Stimulated activated naive CD4-positive, alpha-beta T cell (primary cell): ENCODE data around the gene CSH2.

Experiments used
- DNase-seq, 6 experiments: peaks; one replicate each; lab custom pipeline; 2025; lab: John Stamatoyannopoulos, UW

CSH2 gene

DNA sequence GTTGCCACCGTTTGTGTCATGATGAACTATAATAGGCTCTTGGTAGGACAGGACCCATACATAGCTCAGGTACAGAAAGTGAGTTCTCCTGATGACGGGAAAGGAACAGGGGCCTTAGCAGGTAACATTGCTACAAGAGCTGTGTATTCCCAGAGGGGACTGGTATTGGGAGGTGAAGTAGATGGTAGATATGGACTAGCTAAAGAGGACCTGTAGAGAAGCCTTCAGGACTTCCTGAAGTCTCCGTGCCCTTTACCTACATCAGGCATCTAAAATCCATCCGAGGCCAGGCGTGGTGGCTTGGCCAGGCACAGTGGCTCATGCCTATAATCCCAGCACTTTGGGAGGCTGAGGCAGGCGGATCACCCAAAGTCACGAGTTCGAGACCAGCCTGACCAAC is 18.3 kb downstream of the CSH2 start:
- DNase-seq, result no peak

DNA sequence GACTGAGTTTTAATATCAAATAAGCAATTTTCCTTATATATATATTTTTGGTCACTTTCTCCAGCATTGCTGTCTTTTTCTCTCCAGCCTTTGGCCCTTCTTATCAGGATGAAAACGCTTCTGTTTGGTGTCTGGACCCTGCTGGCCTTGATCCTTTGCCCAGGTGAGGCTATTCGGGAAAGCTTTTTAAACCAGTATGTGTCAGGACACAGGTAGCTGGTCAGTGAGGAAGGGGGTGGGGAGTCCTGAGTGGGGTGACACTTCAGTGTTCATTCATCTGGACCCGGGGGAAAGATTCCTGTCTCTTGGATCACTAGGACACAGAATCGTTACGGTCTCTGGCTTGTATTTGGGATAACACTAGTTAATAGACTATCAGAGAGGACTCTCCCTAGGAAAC is 18.8 kb downstream of the CSH2 start:
- DNase-seq, result no peak

GRCh38 chr17:63853260-63853659 is 20.2 kb downstream of the CSH2 start:
- DNase-seq, result no peak

DNA sequence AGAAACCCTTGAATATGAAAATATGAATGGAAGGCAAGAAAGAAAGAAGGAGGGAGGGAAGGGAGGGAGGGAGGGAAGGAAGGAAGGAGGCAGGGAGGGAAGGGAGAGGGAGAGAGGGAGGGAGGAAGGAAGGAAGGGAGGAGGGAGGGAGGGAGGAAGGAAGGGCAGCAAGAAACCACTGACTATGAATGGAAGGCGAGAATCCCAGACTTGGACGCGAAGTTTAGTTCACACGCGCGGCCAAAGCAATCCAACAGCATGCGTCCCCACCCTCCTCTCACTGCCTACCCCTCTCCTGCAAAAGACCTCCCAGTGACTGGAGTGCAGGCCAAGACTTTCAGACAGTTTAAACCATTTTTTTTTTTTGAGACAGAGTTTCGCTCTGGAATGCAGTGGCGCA is 23.1 kb downstream of the CSH2 start:
- no peak for DNase-seq

GRCh38 chr17:63848834-63849689 is 24.4 kb downstream of the CSH2 start:
- DNase-seq, result peak; percentile 85 to 95 (median 91)

- DNase-seq, result no peak
These were observed 25.8 kb downstream of the CSH2 start for GRCh38 chr17:63847525-63848249.

DNA sequence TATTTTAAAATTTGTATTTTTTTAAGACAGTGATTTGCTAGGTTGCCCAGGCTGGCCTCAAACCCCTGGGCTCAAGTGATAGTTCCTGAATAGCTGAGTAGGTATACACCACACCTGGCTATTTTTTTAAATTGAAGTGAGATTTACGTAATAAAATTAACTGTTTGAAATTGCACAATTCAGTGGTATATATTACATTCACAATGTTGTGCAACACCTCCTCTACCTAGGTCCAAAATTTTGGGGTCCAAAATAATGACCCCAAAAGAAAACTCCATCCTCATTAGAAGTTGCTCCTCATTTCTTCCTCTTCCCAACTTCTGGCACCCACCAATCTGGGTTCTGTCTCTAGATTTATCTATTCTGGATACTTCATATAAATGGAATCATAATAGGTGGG is 28.0 kb downstream of the CSH2 start:
- no peak for DNase-seq

- DNase-seq, result no peak
These were observed 29.4 kb downstream of the CSH2 start for GRCh38 chr17:63843910-63844677.

DNA sequence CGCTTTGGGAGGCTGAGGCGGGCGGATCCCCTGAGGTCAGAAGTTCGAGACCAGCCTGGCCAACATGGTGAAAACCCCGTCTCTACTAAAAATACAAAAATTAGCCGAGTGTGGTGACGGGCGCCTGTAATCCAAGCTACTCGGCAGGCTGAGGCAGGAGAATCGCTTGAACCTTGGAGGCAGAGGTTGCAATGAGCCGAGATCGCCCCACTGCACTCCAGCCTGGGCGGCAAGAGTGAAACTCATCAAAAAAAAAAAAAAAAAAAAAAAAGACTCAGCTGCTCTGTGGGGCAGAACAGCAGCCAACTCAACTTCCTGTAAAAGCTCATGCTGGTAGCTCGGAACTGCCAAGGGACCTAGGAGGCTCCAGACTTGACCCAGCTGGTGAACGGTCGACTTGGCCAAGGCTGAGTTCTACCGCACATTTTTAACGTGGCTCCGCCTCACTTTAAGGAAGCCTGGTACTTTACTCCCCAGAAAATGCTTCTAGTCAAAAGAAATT is 30.0 kb downstream of the CSH2 start:
- peak in 5 of 6 experiments; percentile 28 to 64 (median 47) for DNase-seq

DNA sequence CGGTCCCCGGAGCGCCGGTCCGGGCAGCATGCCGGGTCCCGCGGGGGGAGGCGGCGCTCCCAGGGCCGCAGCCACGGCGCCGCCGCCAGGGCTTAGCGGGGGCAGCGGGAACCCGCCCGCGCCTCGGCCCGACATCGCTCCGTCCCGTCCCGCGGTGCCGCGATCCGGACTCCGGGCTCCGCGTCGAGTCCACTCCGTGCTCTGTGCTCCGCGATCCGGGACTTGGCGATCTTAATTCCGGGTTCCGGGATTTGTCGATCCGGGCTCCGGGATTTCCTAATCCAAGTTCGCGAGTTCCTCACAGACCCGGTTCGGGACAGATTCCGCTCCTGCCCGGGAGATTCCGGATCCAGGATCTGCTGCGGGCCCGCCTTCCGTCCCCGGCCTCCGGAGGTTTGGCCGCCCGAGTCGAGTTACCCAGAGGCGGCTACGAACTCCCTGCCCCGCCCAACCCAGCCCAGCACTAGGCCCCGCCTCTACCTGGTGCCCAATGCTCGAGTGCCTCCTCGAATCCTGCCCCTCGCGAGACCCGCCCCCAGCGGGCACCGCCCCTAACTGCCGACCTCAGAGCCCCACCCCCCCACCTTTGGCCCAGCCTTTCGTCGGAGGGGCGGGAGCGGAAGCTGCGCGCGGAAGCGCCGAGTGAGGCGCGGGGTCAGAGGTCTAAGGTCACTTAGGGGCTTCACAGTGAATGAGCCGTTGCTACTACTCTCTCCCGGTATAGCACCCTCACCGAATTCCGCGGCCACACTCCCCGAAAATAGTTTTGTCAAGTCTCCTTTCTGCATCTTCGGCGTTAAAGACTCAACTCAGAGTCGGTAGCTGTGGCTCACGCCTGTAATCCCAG is 30.7 kb downstream of the CSH2 start, which contains the start of gene SMARCD2:
Gene SMARCD2 (minus strand): TSS at position 146 of the 847 bp plus-strand sequence. CDS start 11 bp downstream, at position 135.
- peak; percentile 97 to 99 (median 98) for DNase-seq

- DNase-seq, result peak in 2 of 6 experiments; percentile 45 to 59
These were observed 31.3 kb downstream of the CSH2 start for GRCh38 chr17:63842173-63842539.

GRCh38 chr17:63841350-63842172 is 31.9 kb downstream of the CSH2 start:
- no peak for DNase-seq

DNA sequence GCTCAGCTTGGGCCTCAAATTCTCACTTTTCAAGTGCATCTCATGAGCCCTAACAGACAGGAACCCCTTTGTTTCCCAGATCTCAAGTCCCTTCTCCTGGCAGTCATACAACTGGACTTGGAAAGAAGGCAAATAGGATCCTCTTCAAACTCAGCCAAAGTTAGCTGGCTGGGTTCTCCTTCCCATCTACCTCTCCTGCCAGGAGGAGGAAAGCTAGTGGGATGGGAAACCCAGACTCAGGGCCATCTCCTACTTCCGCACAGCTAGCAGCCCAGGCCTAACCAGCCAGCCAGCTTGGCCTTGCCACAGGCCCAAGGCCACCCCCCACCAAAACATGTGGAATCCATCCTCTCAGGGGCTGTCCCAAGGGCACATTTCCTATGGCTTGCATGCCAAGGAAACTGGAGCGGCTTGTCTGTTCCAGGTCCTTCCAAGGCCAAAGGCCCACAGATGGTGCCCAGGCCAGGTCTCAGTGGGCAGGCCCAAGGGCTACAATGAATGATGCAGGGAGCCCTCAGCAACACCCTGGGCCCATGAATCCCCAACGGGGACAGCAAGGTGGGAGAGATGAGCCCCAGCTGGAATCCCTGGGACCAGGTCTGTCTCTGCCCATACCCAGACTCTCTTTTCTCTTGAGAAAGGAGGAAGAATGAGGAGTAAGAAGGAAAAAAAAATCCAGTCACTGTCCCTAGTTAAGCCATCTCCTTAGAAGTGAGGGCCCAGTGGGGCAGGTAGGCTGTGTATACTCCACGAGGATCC is 32.7 kb downstream of the CSH2 start:
- DNase-seq, result no peak

GRCh38 chr17:63838631-63839171 is 34.8 kb downstream of the CSH2 start:
- DNase-seq, result no peak

- no peak for DNase-seq
These were observed 35.4 kb downstream of the CSH2 start for GRCh38 chr17:63837962-63838600.

GRCh38 chr17:63837480-63837879 is 36.0 kb downstream of the CSH2 start:
- no peak for DNase-seq

GRCh38 chr17:63836811-63837210 is 36.7 kb downstream of the CSH2 start:
- no peak for DNase-seq

- DNase-seq, result no peak
These were observed 38.2 kb downstream of the CSH2 start for GRCh38 chr17:63835167-63835720.
